A673 (cell line): Measurements from ENCODE around the gene BASP1. TPM values are rescaled to one million over a fixed set of nuclear protein-coding genes. Genes with fewer than 3 reads are reported as not detected.
A peak's percentile ranks its signal among the peaks of the same experiment; 100 is the strongest.

Source experiments
- BruUV-seq: library from RNA; stranded (reverse); fragments of 400-500 nt; replicated peaks from 2 replicates; lab custom pipeline; 2021; lab: Mats Ljungman, UMichigan
- CTCF ChIA-PET: fragments of 300-600 bp; sonication (Branson Sonifier 250); formaldehyde crosslinking; loops from one replicate; lab custom pipeline; 2022; ENCODE audit warnings: antibody characterized with exemption; lab: Charles Lee
- POLR2A ChIA-PET: fragments of 300-600 bp; sonication (Branson Sonifier 250); formaldehyde crosslinking; loops from one replicate; lab custom pipeline; 2022; ENCODE audit warnings: antibody characterized with exemption; ENCODE audit not compliant: low non-redundant PET; lab: Charles Lee
- DNase-seq: peaks from one replicate; pipeline ENCODE4 v3.0.0-alpha.2; 2015; ENCODE audit warnings: low spot score
- H3K27ac ChIP-seq: fragments of 200-600 bp; sonication (generic); 2 replicates; pipeline ENCODE4 v1.5.1; 2016; ENCODE audit warnings: mixed run types, low read depth, mild to moderate bottlenecking, mixed read lengths, antibody characterized with exemption, low read length; ENCODE audit not compliant: poor library complexity, severe bottlenecking
- H3K27me3 ChIP-seq: fragments of 200-600 bp; sonication (generic); replicated peaks from 2 replicates; pipeline ENCODE4 v1.6.1; 2017; ENCODE audit warnings: mixed run types, low read depth, mild to moderate bottlenecking, mixed read lengths, antibody characterized with exemption, low read length; ENCODE audit not compliant: insufficient read depth, poor library complexity
- H3K36me3 ChIP-seq: fragments of 200-600 bp; sonication (generic); 2 replicates; pipeline ENCODE4 v1.6.1; 2016; ENCODE audit warnings: mixed run types, mild to moderate bottlenecking, mixed read lengths, antibody characterized with exemption, low read length; ENCODE audit not compliant: insufficient read depth, poor library complexity, severe bottlenecking
- H3K4me1 ChIP-seq: fragments of 200-600 bp; sonication (generic); 2 replicates; pipeline ENCODE4 v1.6.1; 2017; ENCODE audit warnings: mixed run types, mild to moderate bottlenecking, mixed read lengths, antibody characterized with exemption, low read length; ENCODE audit not compliant: insufficient read depth, poor library complexity, severe bottlenecking
- H3K4me3 ChIP-seq: fragments of 200-600 bp; sonication (generic); 2 replicates; pipeline ENCODE4 v1.5.1; 2016; ENCODE audit warnings: low read depth, mixed run types, mild to moderate bottlenecking, mixed read lengths, low read length; ENCODE audit not compliant: poor library complexity, severe bottlenecking
- H3K9me3 ChIP-seq: fragments of 200-600 bp; sonication (generic); 2 replicates; pipeline ENCODE4 v1.6.1; 2016; ENCODE audit warnings: mixed run types, low read depth, mild to moderate bottlenecking, mixed read lengths, antibody characterized with exemption, low read length; ENCODE audit not compliant: poor library complexity, severe bottlenecking
- CTCF ChIP-seq: fragments of 300-800, 200-600 bp; sonication (generic); conservative IDR thresholded peaks from 2 replicates; pipeline ENCODE4 v1.5.1; 2017; ENCODE audit warnings: low read depth, mild to moderate bottlenecking, antibody characterized with exemption, low read length, moderate library complexity, mixed read lengths
- EZH2 ChIP-seq: fragments of 200-600 bp; sonication (generic); IDR thresholded peaks from 2 replicates; pipeline ENCODE4 v1.6.1; 2017; ENCODE audit warnings: borderline replicate concordance, low read depth, mild to moderate bottlenecking, mixed read lengths, antibody characterized with exemption, low read length; ENCODE audit not compliant: poor library complexity, severe bottlenecking
- intact Hi-C: fragments of 100-400 bp; cut with micrococcal nuclease; formaldehyde crosslinking; loops from one replicate; pipeline ENCODE4 v1.10.0; 2022; ENCODE audit not compliant: unreplicated experiment
- total RNA-seq: library from RNA; stranded (reverse); gene quantifications from 2 replicates; pipeline ENCODE4 v1.2.3, GENCODE V29; 2021

The BASP1 gene
- total RNA-seq, 1 experiment from 2014 or later, result 394 TPM

- Histone ChIP-seq H3K4me3 (no peak overlapping the region), H3K27ac (peak overlapping the region; percentile 11), H3K9me3 (no peaks in the 10 kb centered on the region), H3K4me1 (peaks cover 23% of the 10 kb centered on the region), H3K27me3 (no peaks in the 10 kb centered on the region), H3K36me3 (no peaks in the 10 kb centered on the region)
- POLR2A ChIA-PET, result interaction anchor here (0.7 kb wide), 1 partner anchor 202 kb away, joined by 3 read pairs; no protein-coding TSS in a partner anchor
- TF ChIP-seq EZH2 (no peak), CTCF (peak; percentile 77)
- peak; percentile 91 for DNase-seq
- CTCF ChIA-PET, result interaction anchor here (0.7 to 1.6 kb wide), 2 partner anchors 14 to 651 kb away, joined by 3 to 7 read pairs; no protein-coding TSS in a partner anchor
- BruUV-seq, result no TSS peak
- intact Hi-C loops, result loop anchor here (1.0 to 2.0 kb wide), 3 partner anchors 259 to 715 kb away; no protein-coding TSS in a partner anchor
These were observed 13.9 kb upstream of the BASP1 start for GRCh38 chr5:17203329-17204132.

- Histone ChIP-seq H3K36me3 (no peaks in the 10 kb centered on the region), H3K9me3 (no peaks in the 10 kb centered on the region), H3K27me3 (no peaks in the 10 kb centered on the region), H3K27ac (peak overlapping the region; percentile 11), H3K4me1 (peaks cover 23% of the 10 kb centered on the region), H3K4me3 (no peak overlapping the region)
- TF ChIP-seq CTCF, result no peak
- no peak for TF ChIP-seq EZH2
- no peak for DNase-seq
- intact Hi-C loops, result loop anchor here (2.0 kb wide), 1 partner anchor 715 kb away; no protein-coding TSS in a partner anchor
- ChIA-PET POLR2A (interaction anchor here (0.7 kb wide), 1 partner anchor 202 kb away, joined by 3 read pairs; no protein-coding TSS in a partner anchor), CTCF (no interaction called here)
- no TSS peak for BruUV-seq
These were observed 13.3 kb upstream of the BASP1 start for GRCh38 chr5:17204133-17204489.

GRCh38 chr5:17206021-17206420 is 11.4 kb upstream of the BASP1 start:
- no peak for TF ChIP-seq EZH2
- no peak for TF ChIP-seq CTCF
- ChIA-PET POLR2A (no interaction called here), CTCF (no interaction called here)
- BruUV-seq, result no TSS peak
- intact Hi-C loops, result no loop called here
- Histone ChIP-seq H3K4me1 (peaks cover 28% of the 10 kb centered on the region), H3K27me3 (no peaks in the 10 kb centered on the region), H3K9me3 (no peaks in the 10 kb centered on the region), H3K4me3 (no peak overlapping the region), H3K36me3 (no peaks in the 10 kb centered on the region), H3K27ac (no peak overlapping the region)
- no peak for DNase-seq
